Brain pericyte (primary cell): ENCODE measurements around the gene RAB29.
A peak's percentile ranks its signal among the peaks of the same experiment; 100 is the strongest.
"Not testable (repeated sequence)": the region's sequence is repeated elsewhere in the genome, so short reads cannot be mapped to it uniquely, and the experiment has no call there.

Source experiments
- DNase-seq: peaks from one replicate; pipeline ENCODE4 v3.0.0-alpha.2; 2012; ENCODE audit warnings: low read depth, low spot score

Gene RAB29, protein sequence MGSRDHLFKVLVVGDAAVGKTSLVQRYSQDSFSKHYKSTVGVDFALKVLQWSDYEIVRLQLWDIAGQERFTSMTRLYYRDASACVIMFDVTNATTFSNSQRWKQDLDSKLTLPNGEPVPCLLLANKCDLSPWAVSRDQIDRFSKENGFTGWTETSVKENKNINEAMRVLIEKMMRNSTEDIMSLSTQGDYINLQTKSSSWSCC

DNA sequence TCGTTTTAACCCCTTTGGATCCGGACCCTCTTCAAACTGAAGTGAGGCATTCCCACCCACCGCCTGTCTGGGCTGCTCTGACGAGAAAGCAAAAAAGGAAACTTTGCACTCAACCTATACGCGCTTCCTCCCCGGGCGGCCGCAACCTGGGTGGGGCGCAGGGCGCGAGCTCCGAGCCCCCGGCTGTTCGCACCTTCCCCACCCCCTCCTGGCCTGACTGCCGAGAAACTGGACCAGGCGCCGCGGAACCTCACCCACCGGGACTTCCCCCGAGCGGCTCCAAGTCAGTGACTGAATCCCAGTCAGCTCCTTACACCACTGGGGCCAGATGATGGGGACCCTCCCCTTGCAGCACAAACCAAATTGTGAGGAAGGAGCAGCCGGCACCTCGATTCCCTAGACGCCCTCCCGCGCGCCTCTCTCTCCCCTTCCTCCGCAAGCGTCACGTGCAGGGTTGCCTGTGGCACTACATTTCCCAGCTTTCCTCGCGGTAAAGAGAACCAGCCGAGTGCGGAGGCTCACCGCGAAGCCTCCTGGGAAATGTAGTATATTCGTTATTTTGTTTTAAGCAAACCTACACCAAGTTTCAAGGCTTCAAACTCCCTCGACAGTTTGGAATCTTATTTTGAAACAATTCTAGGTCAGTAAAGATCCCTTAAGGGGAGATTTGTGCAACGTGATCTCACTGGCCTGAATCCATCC is at the start of gene RAB29:
Gene RAB29 (minus strand): TSS at position 468 of the 702 bp plus-strand sequence. CDS start 526 bp downstream, outside the sequence.
- no peak for DNase-seq

DNA sequence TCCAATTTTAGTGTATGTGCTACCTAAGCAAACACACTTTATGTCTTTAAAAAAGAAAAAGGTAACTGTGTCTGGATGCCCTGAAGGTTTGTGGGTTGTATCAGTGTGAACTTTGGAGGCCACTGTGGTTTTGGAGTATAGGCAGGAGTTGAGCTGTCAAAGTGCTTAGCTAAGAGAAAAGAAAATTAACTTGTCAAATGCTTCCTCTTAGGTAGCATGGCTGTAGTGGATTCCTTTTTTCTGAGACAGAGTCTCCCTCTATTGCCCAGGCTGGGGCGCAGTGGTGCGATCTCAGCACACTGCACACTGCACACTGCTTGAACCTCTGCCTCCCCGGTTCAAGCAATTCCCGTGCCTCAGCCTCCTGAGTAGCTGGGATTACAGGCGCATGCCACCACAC is 48.9 kb upstream of the RAB29 start:
- DNase-seq: no peak

DNA sequence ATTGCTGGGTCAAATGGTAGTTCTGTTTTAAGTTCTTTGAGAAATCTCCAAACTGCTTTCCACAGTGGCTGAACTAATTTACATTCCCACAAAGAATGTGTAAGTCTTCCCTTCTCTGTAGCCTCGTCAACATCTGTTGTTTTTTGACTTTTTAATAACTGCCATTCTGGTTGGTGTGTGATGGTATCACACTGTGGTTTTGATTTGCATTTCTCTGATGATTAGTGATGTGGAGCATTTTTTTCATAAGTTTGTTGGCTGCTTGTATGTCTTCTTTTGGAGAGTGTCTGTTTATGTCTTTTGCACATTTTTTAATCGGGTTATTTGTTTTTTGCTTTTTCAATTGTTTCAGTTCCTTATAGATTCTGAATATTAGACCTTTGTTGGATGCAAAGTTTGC is 48.0 kb upstream of the RAB29 start:
- DNase-seq: not testable (repeated sequence)

DNA sequence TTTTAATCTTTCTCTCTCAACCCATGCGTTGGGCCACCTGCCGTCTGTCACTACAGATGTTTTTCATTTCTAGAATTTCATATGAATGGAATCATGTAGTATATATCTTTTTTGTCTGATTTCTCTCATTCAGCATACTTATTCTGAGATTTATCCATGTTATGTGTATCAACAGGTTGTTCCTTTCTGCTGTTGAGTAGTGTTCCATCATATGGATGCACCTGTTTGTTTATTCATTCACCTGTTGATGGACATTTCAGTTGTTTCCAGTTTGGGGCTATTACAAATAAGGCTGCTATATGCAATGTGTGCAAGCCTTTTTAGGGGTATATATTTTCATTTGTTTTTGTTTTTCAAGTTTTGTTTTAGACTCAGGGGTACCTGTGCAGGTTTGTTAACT is 47.1 kb upstream of the RAB29 start:
- DNase-seq: no peak

DNA sequence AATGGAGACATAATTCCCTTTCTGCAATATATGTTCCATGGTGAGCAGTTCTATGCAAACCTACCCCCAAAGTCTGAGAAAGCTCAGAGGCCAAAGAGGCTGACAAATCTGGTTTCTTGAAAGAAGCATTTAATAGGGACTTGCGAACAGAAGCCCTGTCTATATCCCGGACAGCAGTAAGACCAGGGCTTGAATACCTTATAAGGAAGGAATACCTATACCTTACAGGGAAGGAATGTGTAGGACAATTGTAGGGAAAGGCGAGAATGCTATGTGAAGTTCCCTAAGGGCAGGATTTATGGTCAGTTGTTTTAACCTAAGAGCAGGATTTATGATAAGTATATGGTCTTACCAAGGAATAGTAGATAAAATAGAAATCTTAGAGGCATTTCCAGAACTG is 42.7 kb upstream of the RAB29 start:
- DNase-seq: no peak

DNA sequence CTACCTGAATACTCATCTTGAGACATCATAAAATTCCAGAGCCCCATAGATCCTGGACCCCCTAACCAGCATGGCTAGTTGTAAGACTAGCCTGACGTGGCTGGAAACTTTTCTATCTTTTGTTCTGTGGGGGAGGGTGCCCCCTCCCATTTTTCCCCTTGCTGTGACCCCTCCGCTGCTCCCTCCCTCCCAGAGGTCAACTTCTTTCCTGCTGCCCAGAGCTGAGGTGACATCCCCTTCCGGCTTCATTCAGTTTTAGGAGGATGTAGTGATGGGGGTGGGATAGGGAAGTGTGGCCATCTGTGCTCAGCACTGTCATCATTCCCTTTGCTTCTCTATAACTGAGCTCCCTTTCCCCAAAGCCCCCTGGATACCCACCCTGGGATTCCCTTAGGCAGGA is 42.1 kb upstream of the RAB29 start:
- DNase-seq: no peak

DNA sequence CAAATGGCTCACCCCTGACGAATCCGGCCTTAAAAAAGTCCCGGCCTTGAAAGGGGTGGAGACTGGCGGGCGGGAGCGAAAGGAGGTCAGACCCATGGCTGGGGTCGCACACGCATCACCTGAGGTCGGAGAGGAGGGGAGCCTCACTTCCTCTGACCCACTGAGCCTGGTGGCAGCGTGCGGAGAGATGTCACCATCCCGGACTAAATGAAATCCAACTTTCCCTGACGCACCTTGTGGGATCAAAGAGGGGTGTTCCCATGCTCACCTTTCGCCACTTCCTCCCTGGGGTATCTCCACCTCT is 38.4 kb upstream of the RAB29 start:
- DNase-seq: no peak

DNA sequence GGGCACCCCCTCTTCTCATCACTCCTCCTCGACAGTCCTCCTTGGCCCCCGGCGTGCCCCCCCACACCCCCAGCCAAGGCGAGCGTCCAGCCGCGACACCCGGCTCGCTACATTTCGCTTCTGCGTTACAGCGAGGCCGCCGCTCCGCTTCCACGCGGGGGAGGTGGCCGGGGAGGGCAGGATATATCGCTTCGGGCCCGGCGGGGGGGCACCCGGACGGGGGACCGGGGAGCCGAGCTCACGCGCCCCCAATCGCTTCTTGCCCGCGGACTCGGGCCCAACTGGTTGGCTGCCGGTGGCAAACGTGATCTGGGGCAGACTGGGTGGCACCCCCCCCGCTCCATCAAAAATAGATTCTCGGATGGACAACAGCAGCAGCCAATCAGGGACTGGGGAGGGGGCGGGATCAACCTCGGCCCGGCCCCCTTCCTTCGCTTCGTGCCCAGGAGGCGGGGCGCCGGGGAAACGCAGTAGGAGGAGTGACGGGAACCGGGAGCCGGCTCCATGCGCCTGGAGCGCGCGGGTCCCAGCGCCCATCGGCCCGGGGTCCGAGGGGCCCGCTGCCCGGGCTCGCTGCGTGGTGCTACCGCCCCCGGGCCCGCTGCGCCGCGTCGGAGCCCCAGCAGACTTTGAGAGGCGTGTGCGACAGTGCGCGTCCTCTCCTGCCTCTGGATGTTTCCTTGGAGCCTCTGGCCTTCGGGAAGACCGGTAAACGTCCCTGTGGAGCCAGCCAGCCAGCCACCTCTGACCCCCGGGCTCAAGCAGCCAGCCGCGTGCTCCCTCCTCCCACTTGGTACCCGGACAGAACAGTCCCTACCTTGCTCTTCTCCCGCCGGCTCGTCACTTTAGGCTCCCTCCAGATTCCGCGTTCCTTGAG is 37.8 kb upstream of the RAB29 start, which contains the start of gene SLC41A1:
Gene SLC41A1 (minus strand): TSS at position 321 of the 877 bp plus-strand sequence. CDS start 2,757 bp downstream, outside the sequence.
- peak; percentile 73 for DNase-seq

DNA sequence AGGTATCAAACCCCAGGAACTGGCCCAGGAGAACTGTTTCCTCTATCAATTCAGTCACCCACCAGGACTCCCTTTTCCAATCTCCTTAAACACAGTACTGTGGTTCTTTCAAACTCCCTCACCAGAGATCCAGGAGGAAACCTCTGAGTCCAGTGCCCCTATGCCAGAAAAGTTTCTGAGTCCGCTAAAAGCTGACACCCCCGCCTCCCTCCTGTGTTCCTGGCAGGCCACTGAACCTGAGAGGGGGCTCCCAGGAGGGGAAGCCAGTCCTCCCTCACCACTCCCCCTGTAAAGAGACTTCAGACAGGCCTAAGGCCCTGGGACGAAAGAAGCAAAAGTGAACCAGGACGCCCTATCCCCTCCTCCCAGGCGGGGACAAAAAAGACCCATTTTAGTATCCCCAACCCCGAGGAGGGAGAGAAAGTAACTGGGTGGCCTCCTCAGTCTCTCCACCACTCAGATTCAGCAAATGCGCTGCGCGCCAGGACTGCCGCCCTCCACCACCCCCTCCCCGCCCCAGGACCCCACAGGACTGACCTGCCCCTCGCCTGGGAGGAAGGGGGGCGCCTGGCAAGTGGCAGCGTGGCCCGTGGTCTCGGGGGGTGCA is 37.1 kb upstream of the RAB29 start:
- DNase-seq: no peak

DNA sequence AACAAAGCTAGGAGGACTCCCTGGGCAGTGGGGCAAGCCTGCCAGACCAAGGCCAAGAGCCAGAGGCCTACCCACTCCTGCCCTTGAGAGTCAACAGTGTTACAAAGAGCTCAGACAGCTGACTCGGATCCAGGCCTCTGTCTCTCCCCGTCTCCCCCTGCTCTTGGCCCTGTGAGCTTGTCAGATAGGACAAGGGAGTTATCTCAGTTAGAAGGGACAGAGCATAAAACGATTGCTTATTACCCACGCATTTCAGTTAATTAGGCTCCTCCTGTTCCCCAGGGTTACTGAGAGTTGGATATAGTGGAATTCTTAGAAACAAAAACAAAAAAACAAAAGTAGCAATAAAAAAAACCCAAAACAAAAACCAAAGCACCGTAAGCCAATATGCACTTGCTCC is 36.4 kb upstream of the RAB29 start:
- no peak for DNase-seq

DNA sequence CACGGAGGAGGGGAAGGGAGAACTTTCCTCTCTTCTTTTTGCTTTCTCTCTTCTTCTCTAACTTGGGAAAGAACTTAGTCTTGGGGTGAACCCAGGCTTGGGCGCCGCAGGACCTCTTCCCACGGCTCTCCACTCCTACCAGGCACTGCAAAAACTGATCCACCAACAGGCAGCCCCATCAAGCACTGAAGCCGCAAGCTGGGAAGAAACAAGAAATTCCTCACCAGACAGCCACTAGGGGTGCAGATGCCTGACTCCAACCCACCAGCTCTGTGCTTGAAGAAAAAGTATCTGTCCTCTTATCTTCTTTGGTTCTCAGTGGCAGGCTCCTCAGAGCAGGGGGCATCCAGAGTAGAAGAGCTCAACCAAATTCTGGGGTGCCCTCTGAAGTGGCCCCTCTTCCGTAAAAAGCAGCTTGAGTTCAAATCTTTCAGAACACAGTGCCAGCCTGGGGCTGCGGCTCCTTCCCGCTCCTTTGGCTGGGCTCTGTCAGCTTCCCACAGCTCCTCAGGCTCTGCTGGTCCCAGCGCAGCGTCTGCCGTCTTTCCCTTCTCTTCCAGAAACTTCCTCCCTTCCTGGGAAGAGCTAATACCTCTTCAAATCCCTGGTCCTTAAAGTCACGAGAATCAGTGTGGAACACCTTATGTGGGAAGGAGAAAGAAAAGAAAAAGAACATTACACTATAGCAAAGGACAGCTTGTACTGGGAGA is 35.3 kb upstream of the RAB29 start:
- DNase-seq: no peak

DNA sequence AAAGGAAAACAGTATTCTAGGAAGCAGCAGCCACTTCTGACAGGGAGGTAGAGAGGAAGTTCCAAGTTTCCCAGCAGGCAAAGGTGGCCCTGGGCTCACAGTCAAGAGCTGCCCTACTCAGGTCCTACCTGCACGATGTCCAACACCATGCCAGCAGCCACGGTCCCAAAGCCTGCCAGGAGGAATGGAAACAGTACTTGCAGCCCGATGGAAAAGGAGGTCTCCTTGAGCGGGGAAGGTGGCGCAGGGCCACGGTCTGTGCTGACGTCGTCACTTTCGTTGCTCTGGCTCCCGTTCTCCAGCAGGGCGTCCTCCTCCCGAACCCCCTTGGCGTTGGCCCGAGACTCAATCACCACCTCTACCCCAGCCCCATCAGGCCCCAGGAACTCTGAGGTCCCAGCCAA is 34.7 kb upstream of the RAB29 start:
- no peak for DNase-seq

DNA sequence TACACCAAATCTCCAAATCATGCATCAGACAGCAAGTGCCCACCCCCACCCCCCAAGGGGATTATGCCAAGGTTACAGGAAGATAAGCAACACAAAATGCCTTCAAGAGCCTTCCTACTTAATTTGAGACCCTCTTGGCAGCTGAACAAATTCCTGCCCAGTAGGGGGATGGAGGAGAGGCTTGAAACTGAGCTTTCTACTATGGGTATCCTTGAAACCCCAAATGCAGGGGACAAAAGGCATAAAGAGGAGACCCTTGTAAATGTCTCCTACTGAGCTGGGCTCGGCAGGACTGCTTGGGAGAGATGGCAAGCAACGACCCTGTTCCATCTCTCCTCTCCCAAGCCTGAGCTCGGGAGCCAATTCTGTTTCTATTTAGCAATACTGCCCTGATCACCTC is 34.2 kb upstream of the RAB29 start:
- no peak for DNase-seq

DNA sequence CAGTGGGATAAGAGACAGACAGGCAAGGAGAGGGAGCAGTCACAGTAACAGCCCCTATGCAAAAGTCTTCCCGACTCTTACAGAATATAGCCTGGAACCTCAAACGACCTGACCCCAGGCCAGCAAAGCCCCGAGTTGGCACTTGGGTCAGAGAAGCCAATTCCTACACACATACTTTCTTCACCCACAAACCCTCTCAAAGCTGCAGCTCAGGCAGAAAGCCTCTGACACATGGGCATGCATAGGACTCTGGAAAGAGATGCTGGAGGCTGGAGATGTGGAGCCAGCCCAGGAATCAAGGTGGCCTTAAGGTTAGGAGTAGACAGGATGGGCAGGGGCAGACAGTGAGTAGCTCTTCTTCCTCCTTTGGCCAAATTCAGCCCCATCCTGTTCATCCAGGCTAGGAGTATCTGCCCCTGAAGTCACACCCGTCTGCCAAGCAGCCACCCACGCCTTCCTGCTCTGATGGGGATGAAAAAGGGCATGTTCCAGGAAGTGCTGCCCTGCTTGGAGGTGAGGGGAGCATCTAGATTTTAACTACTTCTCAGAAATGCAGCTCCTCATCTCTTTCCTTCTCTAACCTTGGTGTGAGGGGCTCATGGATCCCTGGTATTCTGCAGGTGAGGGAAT is 29.9 kb upstream of the RAB29 start:
- DNase-seq: no peak

DNA sequence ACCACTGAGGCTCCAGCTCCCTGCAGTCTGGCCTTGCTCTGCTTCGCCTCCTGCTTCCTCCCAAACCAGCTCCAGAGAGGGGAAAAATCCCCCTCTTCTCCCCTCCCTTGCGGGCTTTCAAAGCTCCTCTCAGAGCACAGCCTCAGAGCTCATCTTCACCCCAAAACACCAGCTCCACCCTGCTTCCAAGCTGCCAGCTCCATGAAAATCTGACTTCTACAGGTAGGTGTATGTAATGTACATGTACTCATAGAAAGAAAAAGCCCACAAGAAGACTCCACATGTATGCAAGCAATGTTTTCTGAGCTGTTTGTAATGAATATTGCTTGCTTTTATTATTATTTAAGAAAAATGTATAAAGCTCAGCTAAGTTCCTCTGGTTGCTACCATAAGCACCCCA is 29.3 kb upstream of the RAB29 start:
- no peak for DNase-seq

DNA sequence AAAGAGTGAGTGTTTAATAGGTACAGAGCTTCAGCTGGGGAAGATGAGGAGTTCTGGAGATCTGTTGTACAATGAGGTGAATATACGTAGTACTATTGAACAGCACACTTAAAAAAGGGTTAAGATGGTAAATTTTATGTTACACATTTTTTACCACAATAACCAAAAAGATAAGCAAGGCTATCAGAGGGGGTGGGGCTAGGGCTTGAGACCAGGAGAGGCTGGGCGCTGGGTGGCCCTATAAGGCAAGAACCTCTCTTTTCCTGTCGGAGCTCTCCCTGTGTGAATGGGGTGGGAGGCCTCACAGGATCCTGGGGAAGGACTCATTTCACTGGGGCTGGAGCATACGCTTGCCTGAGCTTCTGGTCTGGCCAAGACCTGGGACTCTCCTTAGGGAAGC is 28.7 kb upstream of the RAB29 start:
- no peak for DNase-seq

DNA sequence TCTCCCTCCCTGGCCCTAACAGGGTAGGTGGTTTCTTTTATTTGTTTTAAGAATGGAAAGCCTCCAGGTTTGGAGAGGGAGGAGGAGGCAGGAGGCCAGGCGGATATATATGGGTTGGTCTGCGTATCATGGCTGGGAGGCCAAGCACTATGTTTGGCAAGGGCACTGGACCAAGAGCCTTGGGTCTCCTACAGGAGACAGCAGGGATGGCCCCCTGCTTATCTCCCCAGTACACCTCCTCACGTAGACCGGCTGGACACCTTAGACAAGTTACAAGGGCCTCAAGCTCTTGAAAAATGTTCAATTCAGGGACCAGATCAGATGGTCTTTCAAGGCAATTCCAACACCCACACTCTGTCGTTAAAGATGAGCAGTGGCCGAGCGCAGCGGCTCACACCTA is 26.8 kb upstream of the RAB29 start:
- DNase-seq: no peak

DNA sequence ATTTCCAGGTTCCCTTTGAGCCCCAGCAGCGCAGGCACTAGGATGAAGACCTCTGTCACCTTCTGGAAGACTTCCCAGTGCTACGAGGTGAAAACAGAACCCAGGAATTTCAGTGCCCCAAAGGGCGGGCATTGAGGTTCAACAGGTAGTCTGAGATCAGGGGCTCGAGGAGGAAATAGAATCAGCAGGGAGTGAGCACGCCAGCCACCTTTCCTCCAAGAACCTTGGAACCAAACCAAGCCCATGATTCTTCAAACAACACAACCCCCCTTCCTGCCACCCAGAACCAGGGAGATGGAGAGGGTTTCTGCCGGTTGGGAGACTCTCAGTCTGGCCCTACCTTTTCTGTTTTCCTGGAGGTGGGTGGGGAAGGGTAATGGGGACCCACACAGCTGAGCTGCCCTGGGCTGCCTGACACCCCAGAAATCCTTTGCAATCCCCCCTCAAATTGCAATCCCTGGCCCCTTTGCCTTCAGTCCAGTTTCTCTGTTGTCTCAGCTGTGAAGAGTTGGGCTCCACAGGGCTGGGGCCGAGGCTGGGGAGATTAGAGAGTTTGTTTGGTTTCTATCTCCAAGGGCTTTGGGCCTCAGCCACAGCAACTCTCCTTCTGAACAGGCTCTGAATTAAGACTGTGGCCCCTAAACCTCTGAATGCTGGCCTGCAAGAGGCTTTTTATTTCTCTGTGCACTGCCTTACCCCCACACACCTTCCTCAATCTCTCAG is 25.9 kb upstream of the RAB29 start:
- no peak for DNase-seq

DNA sequence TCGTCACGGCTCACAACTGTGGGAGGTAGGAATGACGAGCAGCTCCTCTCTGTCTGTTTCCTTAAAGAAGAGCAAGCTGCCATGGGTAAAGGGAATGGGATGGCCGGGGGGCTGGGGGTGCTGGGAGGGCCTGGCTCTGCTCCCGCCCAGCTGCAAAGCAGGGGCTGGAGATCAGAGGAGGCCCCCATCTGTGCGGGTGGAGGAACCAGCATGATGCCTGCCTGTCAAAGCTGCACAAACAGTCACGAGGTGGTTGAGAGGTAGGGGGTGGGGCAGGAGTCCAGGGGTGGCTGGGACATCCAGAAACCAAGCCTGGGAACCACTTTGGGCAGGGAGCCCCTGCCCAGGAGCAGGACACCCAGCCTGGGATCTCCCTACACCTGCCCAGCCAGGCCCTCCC is 25.1 kb upstream of the RAB29 start:
- peak; percentile 79 for DNase-seq

DNA sequence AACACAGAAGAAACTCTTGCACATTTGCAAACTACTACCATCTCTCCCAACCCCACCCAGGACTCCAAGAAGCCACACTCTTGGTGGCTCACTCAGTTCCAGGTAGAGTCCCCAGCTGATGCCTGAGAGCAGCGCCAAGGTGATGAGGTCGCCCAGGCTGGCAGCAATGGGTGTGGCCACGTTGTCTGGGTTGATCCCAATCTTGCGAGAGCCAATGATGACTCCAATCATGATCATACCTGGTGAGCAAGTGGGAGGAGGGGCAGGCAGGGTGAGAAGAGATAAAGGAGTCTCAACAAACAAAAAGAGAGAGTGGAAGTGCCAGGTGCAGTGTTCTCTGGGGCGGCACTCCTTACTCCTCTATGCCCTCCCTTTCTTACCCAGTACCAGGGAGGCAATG is 23.3 kb upstream of the RAB29 start:
- DNase-seq: no peak

DNA sequence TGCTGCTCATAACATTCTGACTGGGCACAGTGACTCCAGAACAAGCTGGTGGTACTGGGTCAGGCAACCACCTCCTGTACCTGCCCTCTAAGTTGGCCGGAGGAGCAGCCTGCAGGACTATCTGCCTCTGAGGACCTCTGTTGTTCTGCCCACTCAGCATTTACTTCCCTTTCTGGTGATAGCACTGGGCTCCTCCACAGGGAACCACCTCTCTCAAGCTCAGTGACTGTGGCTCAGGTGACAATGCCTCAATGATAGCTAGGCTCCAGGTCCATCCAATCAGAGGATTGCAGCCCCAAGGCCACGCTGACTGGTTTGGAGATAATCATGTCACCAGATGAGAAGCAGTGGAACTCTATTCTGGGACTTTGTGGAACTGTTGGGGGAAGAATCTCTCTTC is 21.9 kb upstream of the RAB29 start:
- DNase-seq: no peak
